ENCODE results near the gene AIDA. TPM values are rescaled to one million over a fixed set of nuclear protein-coding genes. Genes with fewer than 3 reads are reported as not detected.

AIDA gene
- polyA plus RNA-seq, 1 of the 3 experiments (the other 2 are of a cell fraction): 20.8 TPM

- TF ChIP-seq FOSL2 (IDR thresholded peaks at IDR 0.05; ENCODE audit: borderline replicate concordance, low read depth): no peak
- no peak for TF ChIP-seq YY1 (IDR thresholded peaks at IDR 0.05; ENCODE audit: low read depth)
- TF ChIP-seq PBX3 (IDR thresholded peaks at IDR 0.05): no peak
- TF ChIP-seq RCOR1 (IDR thresholded peaks at IDR 0.05; ENCODE audit: low read length): no peak
- no peak for TF ChIP-seq MEF2A (IDR thresholded peaks at IDR 0.05; ENCODE audit: borderline replicate concordance, low read depth)
- no peak for TF ChIP-seq ELF1 (IDR thresholded peaks at IDR 0.05)
- TF ChIP-seq GABPA (IDR thresholded peaks at IDR 0.05; ENCODE audit: low read depth): no peak
- TF ChIP-seq RFX5 (IDR thresholded peaks at IDR 0.05; ENCODE audit: low read length): no peak
- TF ChIP-seq RXRA (IDR thresholded peaks at IDR 0.05; ENCODE audit: borderline replicate concordance, low read depth): no peak
- TF ChIP-seq EZH2phosphoT487 (IDR thresholded peaks at IDR 0.05; ENCODE audit: borderline replicate concordance, low read depth): no peak
- no peak for TF ChIP-seq TCF12 (IDR thresholded peaks at IDR 0.05)
- no peak for TF ChIP-seq NFIC (IDR thresholded peaks at IDR 0.05; ENCODE audit: borderline replicate concordance)
- no peak for TF ChIP-seq NRF1 (IDR thresholded peaks at IDR 0.05; ENCODE audit: low read depth, low read length)
- no peak for TF ChIP-seq EP300 (IDR thresholded peaks at IDR 0.05; ENCODE audit: borderline replicate concordance in 1 of 2, low read depth in 1 of 2, low read length in 1 of 2)
- TF ChIP-seq TEAD4 (IDR thresholded peaks at IDR 0.05; ENCODE audit: borderline replicate concordance, insufficient read depth): no peak
- TF ChIP-seq FOXJ3 (CRISPR knock-in tag; IDR thresholded peaks at IDR 0.05): no peak
- TF ChIP-seq USF2 (IDR thresholded peaks at IDR 0.05; ENCODE audit: borderline replicate concordance, low read depth, low read length): no peak
- TF ChIP-seq IRF3 (IDR thresholded peaks at IDR 0.05; ENCODE audit: low read depth, low read length): no peak
- no peak for TF ChIP-seq REST (IDR thresholded peaks at IDR 0.05; ENCODE audit: low read depth, low read length)
- POLR2A ChIA-PET: no interaction called here
- Histone ChIP-seq H4K20me1 (ENCODE audit: insufficient read depth) (no peaks in the 10 kb centered on the region), H3K9me3 (no peaks in the 10 kb centered on the region), H3K4me2 (no peak overlapping the region), H3K36me3 (replicated peaks in 1 of 2; ENCODE audit: control insufficient read depth in 1 of 2, insufficient read depth in 2 of 2, low read length in 1 of 2) (no peaks in the 10 kb centered on the region), H2AFZ (ENCODE audit: low read depth) (no peak overlapping the region), H3K9ac (no peak overlapping the region), H3K4me3 (ENCODE audit: low read depth in 2 of 2, low read length in 1 of 2) (no peak overlapping the region), H3K27ac (ENCODE audit: low read depth in 2 of 2, low read length in 1 of 2) (no peak overlapping the region), H3F3A (replicated peaks; ENCODE audit: insufficient read depth) (peaks cover 7% of the 10 kb centered on the region), H3K9me2 (no peaks in the 10 kb centered on the region), H3K27me3 (ENCODE audit: insufficient read depth) (no peaks in the 10 kb centered on the region), H3K4me1 (ENCODE audit: control insufficient read depth in 1 of 2, insufficient read depth in 2 of 2, low read depth in 1 of 2, low read length in 1 of 2) (peaks cover 0 to 3% of the 10 kb centered on the region in 2 experiments; a peak in 1 of 4 replicates), H3K79me2 (ENCODE audit: insufficient read depth) (no peaks in the 10 kb centered on the region)
- 79% methylated on average over 1 of the region's 1 CpG for WGBS (ENCODE audit: low lambda C conversion rate)
- DNase-seq: no peak
- CTCF ChIA-PET: interaction anchor here (0.9 to 2.6 kb wide), 9 partner anchors 10 to 383 kb away, joined by 3 to 14 read pairs (median 7); no protein-coding TSS in a partner anchor
Measured at GRCh38 chr1:222750651-222751050, 38.4 kb upstream of the AIDA start.
